ENCODE results near the gene LPAR5.

Gene LPAR5

DNA sequence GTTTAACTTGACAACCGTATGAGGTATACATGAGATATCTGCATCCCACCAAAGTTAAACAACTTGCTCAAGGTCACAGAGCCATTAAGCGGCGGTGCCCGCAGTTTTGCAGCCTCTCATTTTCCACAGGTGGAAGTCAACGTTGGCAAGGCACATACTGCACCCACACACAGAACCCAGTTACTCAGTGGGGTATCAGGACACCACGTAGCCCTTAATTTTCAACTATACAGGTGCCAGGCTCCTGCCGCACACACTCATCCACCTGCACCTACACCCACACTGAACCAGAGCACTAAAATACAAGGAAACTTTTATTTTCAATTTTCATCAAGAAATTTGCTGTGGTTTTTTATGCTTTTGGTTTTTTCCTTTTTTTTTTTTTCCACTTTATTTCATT, 66.0 kb downstream of the LPAR5 start:
- Histone ChIP-seq H3K4ac (ENCODE audit: low read depth in 1 of 2, low read length in 2 of 2) (no peak overlapping the region), H3K36me3 (ENCODE audit: control insufficient read depth in 1 of 2, insufficient read depth in 2 of 2, low read depth in 1 of 2, low read length in 2 of 2) (peaks cover 61 to 75% of the 10 kb centered on the region in 2 experiments), H4K8ac (ENCODE audit: low read length) (peak overlapping the region; percentile 38), H2AK5ac (ENCODE audit: low read length, severe bottlenecking) (no peak overlapping the region), H2BK12ac (ENCODE audit: low read length in 2 of 2) (no peak overlapping the region), H3K4me3 (ENCODE audit: insufficient read depth in 1 of 2, low read depth in 1 of 2, low read length in 2 of 2) (no peak overlapping the region), H3K23ac (ENCODE audit: low read length in 2 of 2) (no peak overlapping the region), H3K27me3 (ENCODE audit: control insufficient read depth in 1 of 2, insufficient read depth in 1 of 2, low read length in 2 of 2) (no peaks in the 10 kb centered on the region), H3K4me2 (ENCODE audit: low read length, poor library complexity, severe bottlenecking) (no peak overlapping the region), H3K9ac (ENCODE audit: low read length) (no peak overlapping the region), H3K14ac (ENCODE audit: low read length in 2 of 2) (no peak overlapping the region), H2AFZ (ENCODE audit: low read depth, low read length) (no peak overlapping the region), H2BK120ac (ENCODE audit: low read depth, low read length) (no peak overlapping the region), H3K18ac (ENCODE audit: low read depth in 1 of 2, low read length in 2 of 2) (no peak overlapping the region), H4K91ac (ENCODE audit: low read length) (no peak overlapping the region), H3K27ac (ENCODE audit: low read length, poor library complexity, severe bottlenecking) (no peak overlapping the region), H2BK15ac (ENCODE audit: low read depth, poor library complexity, severe bottlenecking) (peak overlapping the region; percentile 21), H3K9me3 (ENCODE audit: control insufficient read depth, low read length) (no peaks in the 10 kb centered on the region), H3K79me1 (replicated peaks; ENCODE audit: low read length, poor library complexity, severe bottlenecking) (peaks cover 20% of the 10 kb centered on the region), H2BK5ac (ENCODE audit: low read depth, low read length, poor library complexity, severe bottlenecking) (no peak overlapping the region), H3K4me1 (ENCODE audit: control insufficient read depth, insufficient read depth, low read depth, low read length) (peaks cover 12% of the 10 kb centered on the region)
- DNase-seq, result no peak
- 96% methylated on average over 7 of the region's 7 CpGs for WGBS

DNA sequence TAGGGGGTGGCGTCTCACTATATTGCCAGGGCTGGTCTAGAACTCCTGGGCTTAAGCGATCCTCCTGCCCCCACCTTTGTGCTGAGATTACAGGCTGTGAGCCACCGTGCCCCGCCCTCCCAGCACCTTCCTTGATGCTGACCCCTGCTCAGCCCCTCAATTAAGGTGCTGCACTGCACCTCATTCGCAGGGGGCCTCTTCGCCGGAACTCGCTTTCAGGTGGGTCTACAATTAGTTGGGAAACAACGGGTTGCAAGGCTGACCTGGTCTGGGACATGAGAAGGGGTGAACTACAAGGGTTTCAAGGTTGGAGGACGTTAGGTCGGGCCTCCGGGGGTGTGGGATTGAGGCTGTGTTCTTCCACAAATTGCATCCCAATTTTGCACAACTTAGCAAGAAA, 66.4 kb downstream of the LPAR5 start:
- H3K4me3 ChIP-seq (ENCODE audit: insufficient read depth in 1 of 2, low read depth in 1 of 2, low read length in 2 of 2), result no peak overlapping the region
- no peak overlapping the region for H2BK120ac ChIP-seq (ENCODE audit: low read depth, low read length)
- no peaks in the 10 kb centered on the region for H3K9me3 ChIP-seq (ENCODE audit: control insufficient read depth, low read length)
- peak overlapping the region in 1 of 2 experiments; percentile 28 for H3K14ac ChIP-seq (ENCODE audit: low read length in 2 of 2)
- no peak overlapping the region for H4K91ac ChIP-seq (ENCODE audit: low read length)
- no peak for DNase-seq
- peak overlapping the region; percentile 44 for H2AK5ac ChIP-seq (ENCODE audit: low read length, severe bottlenecking)
- H2BK5ac ChIP-seq (ENCODE audit: low read depth, low read length, poor library complexity, severe bottlenecking), result peak overlapping the region; percentile 36
- H2BK15ac ChIP-seq (ENCODE audit: low read depth, poor library complexity, severe bottlenecking), result no peak overlapping the region
- no peaks in the 10 kb centered on the region for H3K27me3 ChIP-seq (ENCODE audit: control insufficient read depth in 1 of 2, insufficient read depth in 1 of 2, low read length in 2 of 2)
- H3K4ac ChIP-seq (ENCODE audit: low read depth in 1 of 2, low read length in 2 of 2), result no peak overlapping the region
- no peak overlapping the region for H2BK12ac ChIP-seq (ENCODE audit: low read length in 2 of 2)
- H3K27ac ChIP-seq (ENCODE audit: low read length, poor library complexity, severe bottlenecking), result no peak overlapping the region
- no peak overlapping the region for H3K23ac ChIP-seq (ENCODE audit: low read length in 2 of 2)
- no peak overlapping the region for H3K18ac ChIP-seq (ENCODE audit: low read depth in 1 of 2, low read length in 2 of 2)
- H3K36me3 ChIP-seq (ENCODE audit: control insufficient read depth in 1 of 2, insufficient read depth in 2 of 2, low read depth in 1 of 2, low read length in 2 of 2), result peaks cover 58 to 72% of the 10 kb centered on the region in 2 experiments
- peaks cover 18% of the 10 kb centered on the region for H3K79me1 ChIP-seq (replicated peaks; ENCODE audit: low read length, poor library complexity, severe bottlenecking)
- H4K8ac ChIP-seq (ENCODE audit: low read length), result no peak overlapping the region
- WGBS, result 91% methylated on average over 8 of the region's 12 CpGs
- no peak overlapping the region for H3K9ac ChIP-seq (ENCODE audit: low read length)
- H3K4me1 ChIP-seq (ENCODE audit: control insufficient read depth, insufficient read depth, low read depth, low read length), result peaks cover 12% of the 10 kb centered on the region
- no peak overlapping the region for H2AFZ ChIP-seq (ENCODE audit: low read depth, low read length)
- H3K4me2 ChIP-seq (ENCODE audit: low read length, poor library complexity, severe bottlenecking), result no peak overlapping the region

Small RNAs within 50 kb of the gene (small RNA-seq; reads per million reads assigned to genes)
- 150 reads per million, percentile 93 among the genes with 10 or more reads in this experiment for gene SCARNA11 (ENCODE audit: low read depth)
